Measurements from ENCODE around the gene MTMR2.

- TF ChIP-seq ZNF274 (IDR thresholded peaks at IDR 0.05; ENCODE audit: low read depth, low read length) (no peak), YY1 (IDR thresholded peaks at IDR 0.05; ENCODE audit: insufficient read depth, insufficient read length) (no peak)
Observed at GRCh38 chr11:95791709-95792033, 132.2 kb downstream of the MTMR2 start.
